H1 (cell line): ENCODE data around the gene ALPI. TPM values are rescaled to one million over a fixed set of nuclear protein-coding genes. Genes with fewer than 3 reads are reported as not detected.

Experiments used
- CTCF ChIP-seq, 3 experiments: IDR thresholded peaks; 1 replicate in 2 of 3; 2 replicates in 1 of 3; pipeline versions ENCODE4 v1.5.1 to v1.6.1; 2011; ENCODE audit warnings: low read length in 3 of 3, mild to moderate bottlenecking in 3 of 3, inconsistent platforms in 2 of 3, low read depth in 1 of 3, moderate library complexity in 1 of 3; ENCODE audit not compliant: insufficient read depth in 1 of 3; ENCODE audit errors: control extremely low read depth in 1 of 3
- polyA plus RNA-seq, 7 experiments: library from polyadenylated mRNA; depleted of rRNA in 3 of 7; stranded (reverse) in 5 of 7; unstranded in 2 of 7; fragments of >200 nt in 5 of 7; fragments of 200-250 nt in 2 of 7; gene quantifications; 1 replicate in 5 of 7; 2 replicates in 1 of 7; 4 replicates in 1 of 7; pipeline versions ENCODE4 v1.2.1 to v1.2.3, GENCODE V29; 2011 to 2013; ENCODE audit warnings: missing spikeins in 2 of 7, mixed read lengths in 2 of 7
- total RNA-seq: library from RNA; stranded (reverse); fragmentation: NEBNext Ultra II Directional; extraction: Animal tissue kit (Norgen Biotek cat#: 25700); gene quantifications from 2 replicates; pipeline ENCODE4 v1.2.1, GENCODE V29; 2021

Gene ALPI
- total and polyA plus RNA-seq, 2 of the 8 experiments (the other 6 are each of a cell fraction or from before 2014, with no cell fraction given), result not detected

GRCh38 chr2:232489516-232490220 is 33.7 kb downstream of the ALPI start (continued):
- no peak for TF ChIP-seq CTCF (IDR thresholded peaks at IDR 0.05; ENCODE audit: control extremely low read depth in 1 of 3, insufficient read depth in 1 of 3, low read depth in 1 of 3, low read length in 3 of 3)
